HepG2 (cell line): Measurements from ENCODE around the gene WFDC11. TPM values are rescaled to one million over a fixed set of nuclear protein-coding genes. Genes with fewer than 3 reads are reported as not detected.
"Not testable (repeated sequence)": the region's sequence is repeated elsewhere in the genome, so short reads cannot be mapped to it uniquely, and the experiment has no call there.

ENCODE experiments used
- ATAC-seq: fragments of 200-7000 bp; cut with Tn5 transposase; 3 replicates; pipeline ENCODE4 v1.9.1; 2020; ENCODE audit warnings: mild to moderate bottlenecking, moderate library complexity
- BruUV-seq: library from RNA; stranded (reverse); fragments of 400-500 nt; replicated peaks from 2 replicates; lab custom pipeline; 2021; lab: Mats Ljungman, UMichigan
- CTCF ChIA-PET: fragments of 300-600 bp; formaldehyde crosslinking; extraction: SDS; loops from one replicate; lab custom pipeline; 2021; ENCODE audit warnings: low total read pairs, inconsistent platforms, low intra/inter-chr PET ratio; lab: Yijun Ruan, JAX
- POLR2A ChIA-PET: fragments of 350-600 bp; sonication (Branson Sonifier 250); formaldehyde crosslinking; loops from one replicate; lab custom pipeline; 2020; ENCODE audit warnings: antibody characterized with exemption, inconsistent platforms; lab: Yijun Ruan, JAX
- DNase-seq: peaks from one replicate; pipeline ENCODE4 v3.0.0-alpha.2; 2015; ENCODE audit warnings: low spot score
- FAIRE-seq: peaks from 3 replicates; lab custom pipeline; 2011; peaks lifted over from hg19 to GRCh38; lab: Jason Lieb, UNC
- H2AFZ ChIP-seq: one replicate; pipeline ENCODE4 v1.6.1; 2011; ENCODE audit warnings: low read length, inconsistent platforms
- H3K27ac ChIP-seq: fragments of 300-600 bp; 3 replicates; pipeline ENCODE4 v1.8.0; 2011; ENCODE audit warnings: mixed run types, mild to moderate bottlenecking, mixed read lengths, low read length, inconsistent platforms; ENCODE audit not compliant: insufficient read depth; ENCODE audit errors: extremely low read length
- H3K27me3 ChIP-seq, 2 experiments: fragments of 200-600 bp in 1 of 2; 2 replicates in 1 of 2; 3 replicates in 1 of 2; pipeline versions ENCODE4 v1.6.0 to v1.8.0; 2011; ENCODE audit warnings: low read length in 2 of 2, mild to moderate bottlenecking in 2 of 2, moderate library complexity in 2 of 2, inconsistent platforms in 1 of 2; ENCODE audit not compliant: insufficient read depth in 2 of 2, control insufficient read depth in 1 of 2
- H3K36me3 ChIP-seq, 2 experiments: fragments of 200-600 bp in 1 of 2; replicated peaks in 1 of 2; 2 replicates in 1 of 2; 3 replicates in 1 of 2; pipeline versions ENCODE4 v1.5.1 to v1.8.0; 2011; ENCODE audit warnings: low read length in 2 of 2, inconsistent platforms in 1 of 2; ENCODE audit not compliant: insufficient read depth in 2 of 2, control insufficient read depth in 1 of 2
- H3K4me1 ChIP-seq: 2 replicates; pipeline ENCODE4 v1.5.1; 2012; ENCODE audit warnings: low read length, inconsistent platforms; ENCODE audit not compliant: insufficient read depth
- H3K4me2 ChIP-seq: 2 replicates; pipeline ENCODE4 v1.6.0; 2011; ENCODE audit warnings: low read depth, low read length, inconsistent platforms
- H3K4me3 ChIP-seq, 3 experiments: fragments of 200-600 bp in 1 of 3; sonication (generic), shearing (Covaris generic) in 1 of 3; replicated peaks in 1 of 3; 2 replicates each; pipeline ENCODE4 v1.5.1; 2011 to 2016; ENCODE audit warnings: low read length in 3 of 3, inconsistent platforms in 2 of 3, low read depth in 2 of 3, mild to moderate bottlenecking in 2 of 3, control low read depth in 1 of 3, mixed read lengths in 1 of 3; ENCODE audit not compliant: insufficient read depth in 1 of 3
- H3K79me2 ChIP-seq: one replicate; pipeline ENCODE4 v1.6.1; 2011; ENCODE audit warnings: low read length, inconsistent platforms; ENCODE audit not compliant: insufficient read depth
- H3K9ac ChIP-seq: 2 replicates; pipeline ENCODE4 v1.6.0; 2011; ENCODE audit warnings: mild to moderate bottlenecking, low read depth, low read length, inconsistent platforms; ENCODE audit not compliant: insufficient read depth
- H3K9me3 ChIP-seq: 2 replicates; pipeline ENCODE4 v1.5.1; 2012; ENCODE audit warnings: mild to moderate bottlenecking, low read length
- H4K20me1 ChIP-seq: 2 replicates; pipeline ENCODE4 v1.6.0; 2011; ENCODE audit warnings: inconsistent platforms, mild to moderate bottlenecking, low read length, moderate library complexity; ENCODE audit not compliant: insufficient read depth
- ARID5B ChIP-seq: IDR thresholded peaks from 2 replicates; pipeline ENCODE4 v1.4.0; 2020; ENCODE audit warnings: mild to moderate bottlenecking, missing genetic modification reagents
- FOXP1 ChIP-seq, 2 experiments: fragments of 450-650 bp in 1 of 2; IDR thresholded peaks; 2 replicates each; pipeline ENCODE4 v1.6.1; 2017 to 2018; ENCODE audit warnings: antibody characterized with exemption in 1 of 2
- PATZ1 ChIP-seq: sonication (generic); formaldehyde crosslinking; IDR thresholded peaks from 2 replicates; pipeline ENCODE4 v1.4.0; 2020; ENCODE audit warnings: missing genetic modification reagents
- SOX6 ChIP-seq, 2 experiments: fragments of 450-650 bp in 1 of 2; sonication (generic) in 1 of 2; formaldehyde crosslinking in 1 of 2; IDR thresholded peaks; 2 replicates each; pipeline versions ENCODE4 v1.4.0 to v1.6.1; 2017 to 2020; ENCODE audit warnings: antibody characterized with exemption in 1 of 2, mild to moderate bottlenecking in 1 of 2, missing genetic modification reagents in 1 of 2
- ZNF281 ChIP-seq: sonication (generic); formaldehyde crosslinking; IDR thresholded peaks from 2 replicates; pipeline ENCODE4 v1.4.0; 2020; ENCODE audit warnings: missing genetic modification reagents, borderline replicate concordance
- ZNF629 ChIP-seq: sonication (generic); formaldehyde crosslinking; conservative IDR thresholded peaks from 2 replicates; pipeline ENCODE4 v1.5.0; 2020; ENCODE audit warnings: missing genetic modification reagents
- ZNF644 ChIP-seq: IDR thresholded peaks from 2 replicates; pipeline ENCODE4 v1.6.1; 2016; ENCODE audit warnings: low read depth
- ZNF770 ChIP-seq: sonication (generic); formaldehyde crosslinking; IDR thresholded peaks from 2 replicates; pipeline ENCODE4 v1.5.0; 2020; ENCODE audit warnings: mild to moderate bottlenecking, missing genetic modification reagents
- WGBS: methylation state at CpG from one replicate; pipeline ENCODE4 v1.1.6; 2017; ENCODE audit warnings: low lambda C conversion rate; 5-methylcytosine and 5-hydroxymethylcytosine counted together
- in situ Hi-C: cut with HindIII; loops from 2 replicates; pipeline ENCODE4 v1.10.0; 2017; ENCODE audit warnings: low pct_unique_long_range_greater_than_20kb; ENCODE audit not compliant: extremely low pct_ligation_motif_present
- intact Hi-C: fragments of 100-400 bp; cut with micrococcal nuclease; formaldehyde crosslinking; loops from one replicate; pipeline ENCODE4 v1.10.0; 2022; ENCODE audit not compliant: unreplicated experiment
- polyA plus RNA-seq, 8 experiments: library from polyadenylated mRNA; depleted of rRNA in 3 of 8; stranded (reverse) in 7 of 8; unstranded in 1 of 8; fragments of >200 nt; fragmentation: Illumina TruSeq in 4 of 8; extraction: Trizol in 4 of 8; gene quantifications; 2 replicates each; pipeline versions ENCODE4 v1.2.1 to v1.2.3, GENCODE V29; 2011 to 2016; ENCODE audit warnings: low read depth in 4 of 8, missing spikeins in 1 of 8, mixed read lengths in 1 of 8; ENCODE audit not compliant: insufficient read depth in 1 of 8
- total RNA-seq, 5 experiments: library from RNA; depleted of rRNA; stranded (reverse); fragments of >200 nt; fragmentation: Illumina TruSeq; extraction: Trizol; gene quantifications; 2 replicates each; pipeline ENCODE4 v1.2.3, GENCODE V29; 2016; ENCODE audit warnings: low read depth in 1 of 5
- TF ChIP-seq, protein P1 (sequence below): sonication (generic); formaldehyde crosslinking; IDR thresholded peaks from 2 replicates; pipeline ENCODE4 v1.4.0; 2020; ENCODE audit warnings: missing genetic modification reagents

The WFDC11 gene
- total and polyA plus RNA-seq, 2 of the 13 experiments (the other 11 are each of a cell fraction or from before 2014, with no cell fraction given) = not detected

GRCh38 chr20:45651726-45652125, 18.3 kb downstream of the WFDC11 start:
- BruUV-seq; CTCF ChIA-PET; H3K36me3 ChIP-seq; ATAC-seq; H3K4me3 ChIP-seq; intact Hi-C loops; H3K9me3 ChIP-seq; H3K4me1 ChIP-seq; POLR2A ChIA-PET; H2AFZ ChIP-seq; H4K20me1 ChIP-seq; H3K27me3 ChIP-seq; H3K79me2 ChIP-seq; H3K27ac ChIP-seq; in situ Hi-C loops; H3K9ac ChIP-seq; TF ChIP-seq SOX6, FOXP1 (IDR thresholded peaks at IDR 0.05): not testable (repeated sequence)
- peak overlapping the region; percentile 30 for H3K4me2 ChIP-seq
- peak; percentile 51 for FAIRE-seq
- WGBS = 30% methylated on average over 7 of the region's 7 CpGs
- DNase-seq = peak; percentile 29
- TF ChIP-seq, protein P1, sequence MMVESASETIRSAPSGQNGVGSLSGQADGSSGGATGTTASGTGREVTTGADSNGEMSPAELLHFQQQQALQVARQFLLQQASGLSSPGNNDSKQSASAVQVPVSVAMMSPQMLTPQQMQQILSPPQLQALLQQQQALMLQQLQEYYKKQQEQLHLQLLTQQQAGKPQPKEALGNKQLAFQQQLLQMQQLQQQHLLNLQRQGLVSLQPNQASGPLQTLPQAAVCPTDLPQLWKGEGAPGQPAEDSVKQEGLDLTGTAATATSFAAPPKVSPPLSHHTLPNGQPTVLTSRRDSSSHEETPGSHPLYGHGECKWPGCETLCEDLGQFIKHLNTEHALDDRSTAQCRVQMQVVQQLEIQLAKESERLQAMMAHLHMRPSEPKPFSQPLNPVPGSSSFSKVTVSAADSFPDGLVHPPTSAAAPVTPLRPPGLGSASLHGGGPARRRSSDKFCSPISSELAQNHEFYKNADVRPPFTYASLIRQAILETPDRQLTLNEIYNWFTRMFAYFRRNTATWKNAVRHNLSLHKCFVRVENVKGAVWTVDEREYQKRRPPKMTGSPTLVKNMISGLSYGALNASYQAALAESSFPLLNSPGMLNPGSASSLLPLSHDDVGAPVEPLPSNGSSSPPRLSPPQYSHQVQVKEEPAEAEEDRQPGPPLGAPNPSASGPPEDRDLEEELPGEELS (CRISPR knock-in tag) = peak; percentile 31; the same call in 1 of the 2 replicates
- TF ChIP-seq ZNF644 (CRISPR knock-in tag) (peak; percentile 38; the same call in 1 of the 2 replicates), PATZ1 (CRISPR knock-in tag) (peak; percentile 43; the same call in 1 of the 2 replicates), ZNF281 (peak; percentile 92), SOX6 (CRISPR knock-in tag; IDR thresholded peaks at IDR 0.05) (0 out of 2 replicates have a peak, but pooled peaks have one; percentile 13), FOXP1 (CRISPR knock-in tag; IDR thresholded peaks at IDR 0.05) (peak; percentile 44; the same call in 1 of the 2 replicates), ZNF629 (CRISPR knock-in tag) (peak; percentile 59), ARID5B (CRISPR knock-in tag) (peak; percentile 25; the same call in 1 of the 2 replicates), ZNF770 (CRISPR knock-in tag) (peak; percentile 41; the same call in 1 of the 2 replicates)
